HUES48 (cell line): Measurements from ENCODE around the gene ERI2.
"Not testable (repeated sequence)": the region's sequence is repeated elsewhere in the genome, so short reads cannot be mapped to it uniquely, and the experiment has no call there.

ENCODE experiments used
- H3K27ac ChIP-seq: one replicate; pipeline ENCODE4 v1.7.0; 2013; ENCODE audit warnings: low read depth, low read length, inconsistent platforms
- H3K27me3 ChIP-seq: 2 replicates; pipeline ENCODE4 v1.6.1; 2013; ENCODE audit warnings: mild to moderate bottlenecking, low read length; ENCODE audit not compliant: control insufficient read depth, insufficient read depth
- H3K36me3 ChIP-seq: 2 replicates; pipeline ENCODE4 v1.6.1; 2013; ENCODE audit warnings: low read length; ENCODE audit not compliant: control insufficient read depth, insufficient read depth
- H3K4me1 ChIP-seq: 2 replicates; pipeline ENCODE4 v1.6.1; 2013; ENCODE audit warnings: mild to moderate bottlenecking, low read length; ENCODE audit not compliant: control insufficient read depth, insufficient read depth
- H3K4me3 ChIP-seq: 2 replicates; pipeline ENCODE4 v1.5.1; 2013; ENCODE audit warnings: mild to moderate bottlenecking, low read depth, low read length
- H3K9ac ChIP-seq: 2 replicates; pipeline ENCODE4 v1.6.1; 2013; ENCODE audit warnings: mild to moderate bottlenecking, low read depth, low read length, moderate library complexity
- H3K9me3 ChIP-seq: 2 replicates; pipeline ENCODE4 v1.6.1; 2013; ENCODE audit warnings: low read length; ENCODE audit not compliant: control insufficient read depth, insufficient read depth

The ERI2 gene

GRCh38 chr16:20765732-20766131, 40.5 kb downstream of the ERI2 start:
- H3K9ac ChIP-seq = no peak overlapping the region
- H3K4me1 ChIP-seq = peaks cover 3% of the 10 kb centered on the region; the same call in 1 of the 2 replicates
- no peaks in the 10 kb centered on the region for H3K9me3 ChIP-seq
- H3K27ac ChIP-seq = no peak overlapping the region
- no peak overlapping the region for H3K4me3 ChIP-seq
- H3K27me3 ChIP-seq = no peaks in the 10 kb centered on the region
- H3K36me3 ChIP-seq = no peaks in the 10 kb centered on the region

GRCh38 chr16:20764448-20764847, 41.8 kb downstream of the ERI2 start:
- H3K9ac ChIP-seq, H3K36me3 ChIP-seq, H3K27ac ChIP-seq, H3K4me3 ChIP-seq, H3K9me3 ChIP-seq, H3K27me3 ChIP-seq, H3K4me1 ChIP-seq: not testable (repeated sequence)

GRCh38 chr16:20763461-20764232, 42.6 kb downstream of the ERI2 start, which contains the start of gene ACSM3:
Gene ACSM3 (plus strand): TSS chr16:20764014. CDS start chr16:20770035, 6,021 bp downstream.
- H3K4me3 ChIP-seq = peak within 1 kb of the TSS; percentile 72
- H3K9me3 ChIP-seq = no peaks in the 10 kb centered on the region
- H3K27me3 ChIP-seq = no peaks in the 10 kb centered on the region
- H3K9ac ChIP-seq = no peak within 1 kb of the TSS
- H3K36me3 ChIP-seq = no peaks in the 10 kb centered on the region
- H3K27ac ChIP-seq = no peak within 1 kb of the TSS
- peaks cover 3% of the 10 kb centered on the region; the same call in 1 of the 2 replicates for H3K4me1 ChIP-seq

- no peak overlapping the region for H3K27ac ChIP-seq
- no peak overlapping the region for H3K9ac ChIP-seq
- no peak overlapping the region for H3K4me3 ChIP-seq
- no peaks in the 10 kb centered on the region for H3K36me3 ChIP-seq
- peaks cover 3% of the 10 kb centered on the region; the same call in 1 of the 2 replicates for H3K4me1 ChIP-seq
- no peaks in the 10 kb centered on the region for H3K27me3 ChIP-seq
- H3K9me3 ChIP-seq = no peaks in the 10 kb centered on the region
Observed at GRCh38 chr16:20762404-20763123, 43.7 kb downstream of the ERI2 start.

- H3K4me3 ChIP-seq = no peak overlapping the region
- no peaks in the 10 kb centered on the region for H3K27me3 ChIP-seq
- no peak overlapping the region for H3K27ac ChIP-seq
- H3K9me3 ChIP-seq = no peaks in the 10 kb centered on the region
- H3K9ac ChIP-seq = no peak overlapping the region
- peaks cover 3% of the 10 kb centered on the region; the same call in 1 of the 2 replicates for H3K4me1 ChIP-seq
- H3K36me3 ChIP-seq = no peaks in the 10 kb centered on the region
Observed at GRCh38 chr16:20761175-20761574, 45.1 kb downstream of the ERI2 start.

- Histone ChIP-seq H3K4me3 (no peak overlapping the region), H3K4me1 (peaks cover 3% of the 10 kb centered on the region; the same call in 1 of the 2 replicates), H3K9ac (no peak overlapping the region), H3K36me3 (no peaks in the 10 kb centered on the region), H3K27me3 (no peaks in the 10 kb centered on the region), H3K27ac (no peak overlapping the region), H3K9me3 (no peaks in the 10 kb centered on the region)
Observed at GRCh38 chr16:20760346-20760745, 45.9 kb downstream of the ERI2 start.

- not testable (repeated sequence) for H3K4me1 ChIP-seq, H3K4me3 ChIP-seq, H3K36me3 ChIP-seq
Observed at GRCh38 chr16:20755799-20756198, 50.5 kb downstream of the ERI2 start.

GRCh38 chr16:20755238-20755637, 51.0 kb downstream of the ERI2 start:
- Histone ChIP-seq H3K9ac (no peak overlapping the region), H3K27ac (no peak overlapping the region), H3K9me3 (no peaks in the 10 kb centered on the region), H3K4me1 (no peaks in the 10 kb centered on the region), H3K4me3 (no peak overlapping the region), H3K36me3 (no peaks in the 10 kb centered on the region), H3K27me3 (no peaks in the 10 kb centered on the region)

More at GRCh38 chr16:20755799-20756198, 50.5 kb downstream of the ERI2 start:
- H3K9me3 ChIP-seq, H3K27me3 ChIP-seq, H3K9ac ChIP-seq, H3K27ac ChIP-seq: not testable (repeated sequence)

GRCh38 chr16:20753727-20754126, 52.5 kb downstream of the ERI2 start:
- Histone ChIP-seq H3K4me3 (no peak overlapping the region), H3K9me3 (no peaks in the 10 kb centered on the region), H3K27me3 (no peaks in the 10 kb centered on the region), H3K27ac (no peak overlapping the region), H3K36me3 (no peaks in the 10 kb centered on the region), H3K4me1 (no peaks in the 10 kb centered on the region), H3K9ac (no peak overlapping the region)

- 0 out of 2 replicates have a peak, but pooled peaks cover 10% of the 10 kb centered on the region for H3K9me3 ChIP-seq
- no peaks in the 10 kb centered on the region for H3K4me1 ChIP-seq
- H3K27ac ChIP-seq = no peak overlapping the region
- no peak overlapping the region for H3K9ac ChIP-seq
- H3K27me3 ChIP-seq = no peaks in the 10 kb centered on the region
- no peaks in the 10 kb centered on the region for H3K36me3 ChIP-seq
- H3K4me3 ChIP-seq = no peak overlapping the region
Observed at GRCh38 chr16:20750558-20750957, 55.7 kb downstream of the ERI2 start.

- Histone ChIP-seq H3K27me3 (no peaks in the 10 kb centered on the region), H3K9me3 (0 out of 2 replicates have a peak, but pooled peaks cover 10% of the 10 kb centered on the region), H3K9ac (no peak overlapping the region), H3K4me1 (no peaks in the 10 kb centered on the region), H3K4me3 (no peak overlapping the region), H3K27ac (no peak overlapping the region), H3K36me3 (no peaks in the 10 kb centered on the region)
Observed at GRCh38 chr16:20749474-20749873, 56.8 kb downstream of the ERI2 start.
